Activated naive CD4-positive, alpha-beta T cell treated with anti-CD3 and anti-CD28 coated beads, Interleukin-2, amount 50 U/mL, for 72 hours (primary cell): ENCODE results near the gene ARFGEF3. TPM values are rescaled to one million over a fixed set of nuclear protein-coding genes. Genes with fewer than 3 reads are reported as not detected.
A peak's percentile ranks its signal among the peaks of the same experiment; 100 is the strongest.
"Not testable (repeated sequence)": the region's sequence is repeated elsewhere in the genome, so short reads cannot be mapped to it uniquely, and the experiment has no call there.

Source experiments
- ATAC-seq, 2 donors: fragments of 150-1000 bp; cut with Tn5 transposase; 2 replicates each; pipeline ENCODE4 v1.10.0; 2021; ENCODE audit warnings: mild to moderate bottlenecking in 2 of 2, moderate library complexity in 2 of 2
- DNase-seq, 2 donors: peaks; one replicate each; pipeline ENCODE4 v3.0.0; 2021 to 2022; ENCODE audit warnings: low spot score in 2 of 2
- H3K27ac Mint-ChIP-seq, 2 donors: one replicate each; pipeline ENCODE4 v1.8.0; 2022; ENCODE audit warnings: mild to moderate bottlenecking in 2 of 2, mixed read lengths in 2 of 2
- H3K36me3 Mint-ChIP-seq, 2 donors: one replicate each; pipeline ENCODE4 v1.8.0; 2022; ENCODE audit warnings: mixed read lengths in 2 of 2
- H3K9me3 Mint-ChIP-seq, 2 donors: one replicate each; pipeline ENCODE4 v1.8.0; 2022; ENCODE audit warnings: mixed read lengths in 2 of 2
- total RNA-seq, 2 donors: library from RNA; stranded (reverse); gene quantifications; one replicate each; pipeline ENCODE4 v1.2.3, GENCODE V29; 2022

Gene ARFGEF3, protein sequence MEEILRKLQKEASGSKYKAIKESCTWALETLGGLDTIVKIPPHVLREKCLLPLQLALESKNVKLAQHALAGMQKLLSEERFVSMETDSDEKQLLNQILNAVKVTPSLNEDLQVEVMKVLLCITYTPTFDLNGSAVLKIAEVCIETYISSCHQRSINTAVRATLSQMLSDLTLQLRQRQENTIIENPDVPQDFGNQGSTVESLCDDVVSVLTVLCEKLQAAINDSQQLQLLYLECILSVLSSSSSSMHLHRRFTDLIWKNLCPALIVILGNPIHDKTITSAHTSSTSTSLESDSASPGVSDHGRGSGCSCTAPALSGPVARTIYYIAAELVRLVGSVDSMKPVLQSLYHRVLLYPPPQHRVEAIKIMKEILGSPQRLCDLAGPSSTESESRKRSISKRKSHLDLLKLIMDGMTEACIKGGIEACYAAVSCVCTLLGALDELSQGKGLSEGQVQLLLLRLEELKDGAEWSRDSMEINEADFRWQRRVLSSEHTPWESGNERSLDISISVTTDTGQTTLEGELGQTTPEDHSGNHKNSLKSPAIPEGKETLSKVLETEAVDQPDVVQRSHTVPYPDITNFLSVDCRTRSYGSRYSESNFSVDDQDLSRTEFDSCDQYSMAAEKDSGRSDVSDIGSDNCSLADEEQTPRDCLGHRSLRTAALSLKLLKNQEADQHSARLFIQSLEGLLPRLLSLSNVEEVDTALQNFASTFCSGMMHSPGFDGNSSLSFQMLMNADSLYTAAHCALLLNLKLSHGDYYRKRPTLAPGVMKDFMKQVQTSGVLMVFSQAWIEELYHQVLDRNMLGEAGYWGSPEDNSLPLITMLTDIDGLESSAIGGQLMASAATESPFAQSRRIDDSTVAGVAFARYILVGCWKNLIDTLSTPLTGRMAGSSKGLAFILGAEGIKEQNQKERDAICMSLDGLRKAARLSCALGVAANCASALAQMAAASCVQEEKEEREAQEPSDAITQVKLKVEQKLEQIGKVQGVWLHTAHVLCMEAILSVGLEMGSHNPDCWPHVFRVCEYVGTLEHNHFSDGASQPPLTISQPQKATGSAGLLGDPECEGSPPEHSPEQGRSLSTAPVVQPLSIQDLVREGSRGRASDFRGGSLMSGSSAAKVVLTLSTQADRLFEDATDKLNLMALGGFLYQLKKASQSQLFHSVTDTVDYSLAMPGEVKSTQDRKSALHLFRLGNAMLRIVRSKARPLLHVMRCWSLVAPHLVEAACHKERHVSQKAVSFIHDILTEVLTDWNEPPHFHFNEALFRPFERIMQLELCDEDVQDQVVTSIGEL (N-terminal part only)
- 1 to 10 TPM in 1 of 2 donors, under 1 TPM in 1; 0.11 to 9.5 TPM for total RNA-seq

- ATAC-seq, result peak; percentile 97 to 99
- Mint-ChIP-seq H3K9me3 (no peaks in the 10 kb centered on the region), H3K27ac (no peak within 1 kb of the TSS), H3K36me3 (no peaks in the 10 kb centered on the region)
- DNase-seq, result peak; percentile 66 to 70
Observed at GRCh38 chr6:138161338-138162110, at the start of gene ARFGEF3. Gene ARFGEF3, plus strand, starts transcription at chr6:138161939. Its CDS starts 148 bp downstream, at chr6:138162087.

GRCh38 chr6:138113588-138114210 lies 48.0 kb upstream of the ARFGEF3 start:
- no peaks in the 10 kb centered on the region for H3K36me3 Mint-ChIP-seq
- H3K27ac Mint-ChIP-seq, result no peak overlapping the region
- ATAC-seq (no peak), DNase-seq (no peak)
- H3K9me3 Mint-ChIP-seq, result no peaks in the 10 kb centered on the region

DNA sequence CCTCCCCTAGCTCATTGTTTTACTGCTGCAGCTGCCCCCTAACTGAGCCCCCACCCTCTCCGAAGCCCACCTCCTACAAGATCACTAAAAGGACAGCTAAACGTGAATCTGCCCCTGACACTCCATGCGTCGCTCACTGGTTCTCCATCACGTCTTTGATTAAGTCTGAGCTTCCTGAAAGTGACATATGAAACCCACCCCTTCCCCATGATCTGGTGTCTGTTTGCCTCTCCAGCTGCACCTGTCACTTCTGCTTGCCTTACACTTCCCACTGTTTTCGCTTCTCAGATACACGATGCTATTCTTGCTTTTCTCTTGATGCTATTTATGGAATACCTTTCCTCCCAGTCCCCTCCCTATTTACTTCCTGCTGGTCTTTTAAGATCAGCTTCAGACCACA lies 46.5 kb upstream of the ARFGEF3 start:
- DNase-seq (no peak), ATAC-seq (no peak)
- H3K27ac Mint-ChIP-seq, result no peak overlapping the region
- H3K36me3 Mint-ChIP-seq, result no peaks in the 10 kb centered on the region
- H3K9me3 Mint-ChIP-seq, result no peaks in the 10 kb centered on the region

DNA sequence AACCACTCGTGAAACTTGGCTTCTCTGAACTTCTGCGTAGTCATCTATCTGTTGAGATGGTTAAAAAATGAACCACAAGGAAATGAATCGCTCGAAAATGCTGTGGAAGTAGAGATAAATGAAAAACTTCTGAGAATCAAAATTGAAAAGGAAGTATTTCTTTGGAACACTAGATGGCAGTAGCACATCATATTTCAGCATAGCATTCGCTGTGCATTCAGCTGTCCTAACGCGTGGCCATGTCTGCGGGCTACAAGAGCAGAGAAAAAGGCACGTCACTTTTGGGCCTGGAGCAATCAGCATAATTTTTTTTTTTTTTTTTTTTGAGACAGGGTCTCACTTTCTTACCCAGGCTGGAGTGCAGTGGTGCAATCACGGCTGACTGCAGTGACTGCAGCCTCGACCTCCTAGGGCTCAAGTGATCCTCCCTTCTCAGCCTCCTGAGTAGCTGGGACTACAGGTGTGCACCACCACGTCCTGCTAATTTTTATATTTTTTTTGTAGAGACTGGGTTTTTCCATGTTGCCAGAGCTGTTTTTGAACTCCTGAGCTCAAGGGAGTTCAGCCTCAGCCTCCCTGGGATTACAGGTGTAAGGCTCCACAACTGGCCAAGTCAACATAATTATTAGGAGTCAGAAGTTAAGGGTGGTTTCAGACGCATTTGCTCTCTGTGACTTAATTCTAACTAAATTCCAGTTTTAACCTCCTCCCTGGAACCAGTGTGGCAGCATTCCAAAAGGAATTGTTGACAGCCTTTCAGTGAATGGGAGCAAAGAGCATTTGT lies 45.7 kb upstream of the ARFGEF3 start:
- H3K27ac Mint-ChIP-seq, result no peak overlapping the region
- no peaks in the 10 kb centered on the region for H3K36me3 Mint-ChIP-seq
- DNase-seq, result peak in 1 of 2 donors; percentile 27
- H3K9me3 Mint-ChIP-seq, result no peaks in the 10 kb centered on the region
- ATAC-seq, result peak; percentile 86 to 91

GRCh38 chr6:138116661-138116999 lies 45.1 kb upstream of the ARFGEF3 start:
- H3K27ac Mint-ChIP-seq, result no peak overlapping the region
- H3K9me3 Mint-ChIP-seq, result no peaks in the 10 kb centered on the region
- DNase-seq, result no peak
- no peak for ATAC-seq
- H3K36me3 Mint-ChIP-seq, result no peaks in the 10 kb centered on the region

- no peaks in the 10 kb centered on the region for H3K9me3 Mint-ChIP-seq
- ATAC-seq (no peak), DNase-seq (no peak)
- H3K27ac Mint-ChIP-seq, result no peak overlapping the region
- no peaks in the 10 kb centered on the region for H3K36me3 Mint-ChIP-seq
Observed at GRCh38 chr6:138117376-138117914, 44.3 kb upstream of the ARFGEF3 start.

DNA sequence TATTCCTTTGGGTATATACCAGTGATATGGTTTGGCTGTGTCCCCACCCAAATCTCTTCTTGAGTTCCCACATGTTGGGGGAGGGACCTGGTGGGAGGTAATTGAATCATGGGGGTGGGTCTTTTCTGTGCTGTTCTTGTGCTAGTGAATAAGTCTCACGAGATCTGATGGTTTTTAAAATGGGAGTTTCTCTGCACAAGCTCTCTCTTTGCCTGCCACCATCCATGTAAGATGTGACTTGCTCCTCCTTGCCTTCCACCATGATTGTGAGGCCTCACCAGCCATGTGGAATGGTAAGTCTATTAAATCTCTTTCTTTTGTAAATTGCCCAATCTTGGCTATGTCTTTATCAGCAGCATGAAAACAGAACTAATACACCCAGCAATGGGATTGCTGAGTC lies 42.5 kb upstream of the ARFGEF3 start:
- not testable (repeated sequence) for H3K36me3 Mint-ChIP-seq, DNase-seq, H3K27ac Mint-ChIP-seq, ATAC-seq, H3K9me3 Mint-ChIP-seq

GRCh38 chr6:138119976-138120375 lies 41.8 kb upstream of the ARFGEF3 start:
- DNase-seq, result no peak
- Mint-ChIP-seq H3K9me3 (peaks cover 4 to 9% of the 10 kb centered on the region in 2 donors), H3K36me3 (no peaks in the 10 kb centered on the region), H3K27ac (no peak overlapping the region)
- ATAC-seq, result no peak

GRCh38 chr6:138124096-138124495 lies 37.6 kb upstream of the ARFGEF3 start:
- Mint-ChIP-seq H3K9me3 (peaks cover 4 to 9% of the 10 kb centered on the region in 2 donors), H3K36me3 (no peaks in the 10 kb centered on the region), H3K27ac (no peak overlapping the region)
- DNase-seq (no peak), ATAC-seq (no peak)

- ATAC-seq, result no peak
- no peak for DNase-seq
- no peak overlapping the region for H3K27ac Mint-ChIP-seq
- no peaks in the 10 kb centered on the region for H3K36me3 Mint-ChIP-seq
- peaks cover 4 to 9% of the 10 kb centered on the region in 2 donors for H3K9me3 Mint-ChIP-seq
Observed at GRCh38 chr6:138128096-138128495, 33.6 kb upstream of the ARFGEF3 start.

GRCh38 chr6:138129190-138129589 lies 32.5 kb upstream of the ARFGEF3 start:
- no peak overlapping the region for H3K27ac Mint-ChIP-seq
- DNase-seq (no peak), ATAC-seq (no peak)
- H3K36me3 Mint-ChIP-seq, result no peaks in the 10 kb centered on the region
- peaks cover 1 to 6% of the 10 kb centered on the region in 2 donors for H3K9me3 Mint-ChIP-seq

- ATAC-seq, result no peak
- Mint-ChIP-seq H3K36me3 (no peaks in the 10 kb centered on the region), H3K27ac (no peak overlapping the region), H3K9me3 (peaks cover 0 to 6% of the 10 kb centered on the region in 2 donors)
- no peak for DNase-seq
Observed at GRCh38 chr6:138142806-138143205, 18.9 kb upstream of the ARFGEF3 start.

- Mint-ChIP-seq H3K36me3 (no peaks in the 10 kb centered on the region), H3K27ac (no peak overlapping the region), H3K9me3 (peaks cover 0 to 6% of the 10 kb centered on the region in 2 donors)
- no peak for ATAC-seq
- DNase-seq, result no peak
Observed at GRCh38 chr6:138145402-138145801, 16.3 kb upstream of the ARFGEF3 start.

- no peak for ATAC-seq
- Mint-ChIP-seq H3K27ac (no peak overlapping the region), H3K36me3 (no peaks in the 10 kb centered on the region), H3K9me3 (peaks cover 0 to 6% of the 10 kb centered on the region in 2 donors)
- DNase-seq, result no peak
Observed at GRCh38 chr6:138146544-138146943, 15.2 kb upstream of the ARFGEF3 start.

DNA sequence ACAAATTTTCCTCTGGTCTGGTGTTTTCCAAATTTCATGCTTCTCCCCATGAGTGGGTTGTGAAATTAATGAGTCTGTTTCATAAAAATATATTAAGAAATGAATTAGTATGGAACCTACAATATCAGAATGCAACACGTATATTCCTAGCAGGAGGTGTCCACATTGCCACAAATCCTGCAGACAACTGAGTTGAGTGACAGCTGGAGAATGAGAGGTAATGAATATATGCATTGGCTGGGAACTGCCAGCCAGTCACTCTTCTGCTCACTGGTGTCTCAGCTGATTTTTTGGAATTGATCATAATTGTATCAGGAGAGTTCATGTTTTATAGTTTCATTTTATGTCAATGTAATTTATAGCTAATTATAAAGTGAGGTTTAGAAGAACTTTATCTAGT lies 6.3 kb upstream of the ARFGEF3 start:
- DNase-seq (no peak), ATAC-seq (no peak)
- no peak overlapping the region for H3K27ac Mint-ChIP-seq
- peaks cover 0 to 8% of the 10 kb centered on the region in 2 donors for H3K9me3 Mint-ChIP-seq
- H3K36me3 Mint-ChIP-seq, result no peaks in the 10 kb centered on the region
